Activated CD4-positive, alpha-beta T cell treated with anti-CD3 and anti-CD28 coated beads, Interleukin-2, amount 10 ng/mL, durations not matched to agents 24 days and 14 days (primary cell): ENCODE measurements around the gene LRRC49. TPM values are rescaled to one million over a fixed set of nuclear protein-coding genes. Genes with fewer than 3 reads are reported as not detected.
"Not testable (repeated sequence)": the region's sequence is repeated elsewhere in the genome, so short reads cannot be mapped to it uniquely, and the experiment has no call there.

ENCODE experiments used
- DNase-seq: peaks from one replicate; pipeline ENCODE4 v3.0.0; 2022
- H3K27ac Mint-ChIP-seq: one replicate; pipeline ENCODE4 v1.8.0; 2022; ENCODE audit warnings: mild to moderate bottlenecking, mixed read lengths
- H3K27me3 Mint-ChIP-seq: one replicate; pipeline ENCODE4 v1.8.0; 2022; ENCODE audit warnings: mixed read lengths
- H3K36me3 Mint-ChIP-seq: one replicate; pipeline ENCODE4 v1.8.0; 2022; ENCODE audit warnings: low read depth, mild to moderate bottlenecking, mixed read lengths
- H3K4me1 Mint-ChIP-seq: one replicate; pipeline ENCODE4 v1.8.0; 2021; ENCODE audit warnings: mixed read lengths
- H3K4me3 Mint-ChIP-seq: one replicate; pipeline ENCODE4 v1.8.0; 2022; ENCODE audit warnings: mild to moderate bottlenecking, moderate library complexity, mixed read lengths
- H3K9me3 Mint-ChIP-seq: one replicate; pipeline ENCODE4 v1.8.0; 2021; ENCODE audit warnings: mixed read lengths
- intact Hi-C: fragments of 100-400 bp; cut with micrococcal nuclease; formaldehyde crosslinking; loops from one replicate; pipeline ENCODE4 v1.15.1; 2023
- total RNA-seq: library from RNA; stranded (reverse); gene quantifications from 2 replicates; pipeline ENCODE4 v1.2.3, GENCODE V29; 2022

The LRRC49 gene
- total RNA-seq, 1 donor from 2014 or later = not detected

DNA sequence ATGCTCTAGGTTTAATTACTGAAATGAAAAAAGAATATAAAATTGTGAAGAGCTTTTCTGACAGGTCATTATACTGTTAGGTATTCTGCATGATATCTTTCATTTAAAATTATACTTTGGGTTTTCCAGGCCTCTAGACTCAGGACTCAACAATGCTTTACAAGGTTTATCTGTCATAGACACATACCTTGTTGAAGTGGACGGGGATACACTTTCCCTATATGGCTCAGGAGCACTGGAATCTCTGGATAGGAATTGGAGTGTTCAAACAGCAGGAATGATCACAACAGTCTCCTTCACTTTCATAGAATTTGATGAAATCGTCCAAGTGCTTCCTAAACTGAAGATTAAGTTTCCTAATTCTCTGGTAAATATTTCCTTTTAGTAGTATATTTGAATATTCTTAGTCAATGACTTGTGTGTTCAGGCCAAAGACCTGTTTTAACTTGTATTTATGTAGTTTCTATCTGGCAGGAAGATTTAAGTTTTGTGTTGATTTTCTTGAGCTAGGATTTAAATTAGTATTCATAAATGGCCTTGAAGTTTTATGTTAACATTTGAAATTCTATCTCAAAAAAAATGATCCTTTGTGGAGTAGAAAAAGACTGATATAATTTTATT is 115.7 kb downstream of the LRRC49 start:
- intact Hi-C loops = no loop called here
- DNase-seq = no peak
- H3K36me3 Mint-ChIP-seq = no peaks in the 10 kb centered on the region
- H3K9me3 Mint-ChIP-seq = no peaks in the 10 kb centered on the region
- H3K4me1 Mint-ChIP-seq = no peaks in the 10 kb centered on the region
- H3K4me3 Mint-ChIP-seq = no peak overlapping the region
- peaks cover 25% of the 10 kb centered on the region for H3K27me3 Mint-ChIP-seq
- no peak overlapping the region for H3K27ac Mint-ChIP-seq

GRCh38 chr15:71010472-71010871 is 117.8 kb downstream of the LRRC49 start:
- H3K36me3 Mint-ChIP-seq = no peaks in the 10 kb centered on the region
- H3K27me3 Mint-ChIP-seq = peaks cover 26% of the 10 kb centered on the region
- H3K27ac Mint-ChIP-seq = no peak overlapping the region
- intact Hi-C loops = no loop called here
- H3K9me3 Mint-ChIP-seq = no peaks in the 10 kb centered on the region
- H3K4me3 Mint-ChIP-seq = no peak overlapping the region
- H3K4me1 Mint-ChIP-seq = no peaks in the 10 kb centered on the region
- no peak for DNase-seq

- DNase-seq = no peak
- H3K27ac Mint-ChIP-seq = no peak overlapping the region
- no peaks in the 10 kb centered on the region for H3K36me3 Mint-ChIP-seq
- H3K4me3 Mint-ChIP-seq = no peak overlapping the region
- intact Hi-C loops = no loop called here
- no peaks in the 10 kb centered on the region for H3K4me1 Mint-ChIP-seq
- peaks cover 26% of the 10 kb centered on the region for H3K27me3 Mint-ChIP-seq
- H3K9me3 Mint-ChIP-seq = no peaks in the 10 kb centered on the region
Observed at GRCh38 chr15:71010997-71011396, 118.4 kb downstream of the LRRC49 start.

DNA sequence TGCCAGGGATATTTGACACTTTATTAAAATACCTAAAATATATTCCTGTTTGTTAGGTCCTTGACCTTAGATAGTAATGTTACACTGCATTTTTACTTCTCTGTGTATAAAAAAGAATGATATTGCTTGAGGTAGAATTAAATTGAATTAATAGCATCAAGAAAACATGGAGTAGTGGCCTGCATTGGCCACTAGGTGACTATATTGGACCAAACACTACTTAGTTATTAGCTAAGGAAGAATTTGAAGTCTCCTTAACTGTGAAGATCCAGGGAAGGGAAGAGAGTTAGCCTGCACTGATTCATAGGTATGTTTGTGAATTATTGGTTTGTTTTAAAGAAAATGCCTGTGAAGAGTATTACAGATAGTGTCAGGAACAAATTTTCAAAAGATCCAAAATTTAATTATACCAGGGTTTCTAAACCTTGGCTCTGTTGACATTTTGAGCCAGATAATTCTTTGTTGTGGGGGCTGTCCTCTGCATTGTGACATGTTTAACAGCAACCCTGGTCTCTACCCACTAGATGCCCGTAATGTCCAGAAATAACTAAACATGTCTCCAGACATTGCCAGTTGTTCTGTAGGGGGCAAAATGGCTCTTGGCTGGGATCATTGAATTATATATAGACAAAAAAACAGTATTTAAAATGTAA is 119.0 kb downstream of the LRRC49 start:
- Mint-ChIP-seq H3K27me3 (peaks cover 23% of the 10 kb centered on the region), H3K27ac (no peak overlapping the region), H3K4me3 (no peak overlapping the region), H3K36me3 (no peaks in the 10 kb centered on the region), H3K9me3 (no peaks in the 10 kb centered on the region), H3K4me1 (no peaks in the 10 kb centered on the region)
- intact Hi-C loops = no loop called here
- no peak for DNase-seq

DNA sequence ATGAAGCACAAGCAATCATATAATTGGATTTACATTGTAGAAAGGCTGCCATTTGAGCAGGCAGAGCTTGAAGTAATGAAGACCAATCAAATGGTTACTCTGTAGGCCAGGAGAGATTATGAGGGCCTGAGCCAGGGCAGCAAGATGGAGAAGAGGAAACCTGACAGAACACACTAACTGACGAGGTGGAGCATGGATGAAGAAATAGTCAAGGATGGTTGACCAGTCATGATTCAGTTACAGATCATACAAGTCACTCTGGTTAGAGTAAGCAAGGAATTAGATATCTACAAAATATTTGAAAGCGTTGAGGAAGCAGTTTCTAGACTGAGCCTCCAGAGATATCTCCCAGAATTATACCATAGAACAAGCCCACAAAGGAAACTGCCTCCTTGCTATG is 120.8 kb downstream of the LRRC49 start:
- no peak overlapping the region for H3K4me3 Mint-ChIP-seq
- H3K9me3 Mint-ChIP-seq = no peaks in the 10 kb centered on the region
- H3K4me1 Mint-ChIP-seq = no peaks in the 10 kb centered on the region
- no peak overlapping the region for H3K27ac Mint-ChIP-seq
- no peaks in the 10 kb centered on the region for H3K36me3 Mint-ChIP-seq
- H3K27me3 Mint-ChIP-seq = peaks cover 16% of the 10 kb centered on the region
- intact Hi-C loops = no loop called here
- no peak for DNase-seq

DNA sequence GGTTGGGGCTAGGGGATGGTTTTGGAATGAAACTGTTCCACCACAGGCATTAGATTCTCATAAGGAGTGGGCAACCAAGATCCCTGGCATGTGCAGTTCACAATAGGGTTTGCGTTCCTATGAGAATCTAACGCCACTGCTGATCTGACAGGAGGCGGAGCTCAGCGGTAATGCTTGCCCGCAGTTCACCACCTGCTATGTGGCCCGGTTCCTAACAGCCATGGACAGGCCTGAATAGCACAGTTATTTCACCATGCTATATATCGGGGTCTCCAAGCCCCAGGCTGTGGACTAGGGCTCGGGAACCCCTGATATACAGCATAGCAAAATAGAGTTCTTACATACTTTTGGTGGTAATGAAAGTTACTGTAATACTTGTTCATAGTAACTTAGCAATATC is 122.7 kb downstream of the LRRC49 start:
- DNase-seq = no peak
- H3K4me1 Mint-ChIP-seq = no peaks in the 10 kb centered on the region
- H3K4me3 Mint-ChIP-seq = no peak overlapping the region
- H3K27me3 Mint-ChIP-seq = peaks cover 11% of the 10 kb centered on the region
- no peaks in the 10 kb centered on the region for H3K36me3 Mint-ChIP-seq
- intact Hi-C loops = no loop called here
- no peak overlapping the region for H3K27ac Mint-ChIP-seq
- no peaks in the 10 kb centered on the region for H3K9me3 Mint-ChIP-seq

DNA sequence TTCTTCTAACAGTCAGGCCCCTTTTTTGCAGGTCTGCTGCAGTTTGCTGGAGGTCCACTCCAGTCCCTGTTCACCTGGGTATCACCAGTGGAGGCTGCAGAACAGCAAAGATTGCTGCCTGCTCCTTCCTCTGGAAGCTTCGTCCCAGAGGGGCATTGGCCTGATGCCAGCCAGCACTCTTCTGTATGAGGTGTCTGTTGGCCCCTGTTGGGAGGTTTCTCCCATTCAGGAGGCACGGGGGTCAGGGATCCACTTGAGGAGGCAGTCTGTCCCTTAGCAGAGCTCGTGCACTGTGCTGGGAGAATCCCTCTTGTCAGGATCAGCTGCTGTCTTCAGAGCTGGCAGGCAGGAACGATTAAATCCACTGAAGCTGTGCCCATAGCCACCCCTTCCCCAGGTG is 138.6 kb downstream of the LRRC49 start:
- H3K9me3 Mint-ChIP-seq, H3K4me3 Mint-ChIP-seq, H3K4me1 Mint-ChIP-seq, H3K36me3 Mint-ChIP-seq, H3K27me3 Mint-ChIP-seq, intact Hi-C loops, DNase-seq, H3K27ac Mint-ChIP-seq: not testable (repeated sequence)

- H3K4me3 Mint-ChIP-seq, H3K27me3 Mint-ChIP-seq, H3K36me3 Mint-ChIP-seq, DNase-seq, H3K4me1 Mint-ChIP-seq, intact Hi-C loops, H3K27ac Mint-ChIP-seq, H3K9me3 Mint-ChIP-seq: not testable (repeated sequence)
Observed at GRCh38 chr15:71035478-71035877, 142.9 kb downstream of the LRRC49 start.

- intact Hi-C loops = no loop called here
- Mint-ChIP-seq H3K4me1 (no peaks in the 10 kb centered on the region), H3K9me3 (no peaks in the 10 kb centered on the region), H3K27me3 (peaks cover 3% of the 10 kb centered on the region), H3K27ac (no peak overlapping the region), H3K36me3 (no peaks in the 10 kb centered on the region), H3K4me3 (no peak overlapping the region)
- DNase-seq = no peak
Observed at GRCh38 chr15:71042356-71042922, 149.8 kb downstream of the LRRC49 start.

DNA sequence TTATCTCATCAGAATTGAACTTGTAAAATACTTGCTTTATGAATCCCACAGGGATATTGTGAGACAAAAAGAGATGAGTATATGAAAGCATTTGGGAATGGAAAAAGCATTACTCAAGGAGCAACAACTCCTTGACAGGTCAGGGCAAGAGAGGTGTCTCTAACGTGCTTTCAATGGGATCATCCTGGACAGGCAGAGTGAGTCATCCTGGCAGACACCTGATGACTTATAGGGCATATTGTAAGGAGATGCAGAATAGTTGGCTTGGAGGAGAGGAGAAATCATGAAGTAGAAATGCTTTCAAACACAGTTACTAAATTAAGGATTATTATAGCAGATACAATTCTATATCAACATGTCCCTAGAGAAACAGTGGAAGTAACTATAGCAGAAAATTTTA is 150.7 kb downstream of the LRRC49 start:
- no peak overlapping the region for H3K27ac Mint-ChIP-seq
- intact Hi-C loops = no loop called here
- DNase-seq = no peak
- no peak overlapping the region for H3K4me3 Mint-ChIP-seq
- H3K36me3 Mint-ChIP-seq = no peaks in the 10 kb centered on the region
- H3K27me3 Mint-ChIP-seq = peaks cover 3% of the 10 kb centered on the region
- no peaks in the 10 kb centered on the region for H3K9me3 Mint-ChIP-seq
- no peaks in the 10 kb centered on the region for H3K4me1 Mint-ChIP-seq

GRCh38 chr15:71044006-71044405 is 151.4 kb downstream of the LRRC49 start:
- Mint-ChIP-seq H3K4me3 (no peak overlapping the region), H3K36me3 (no peaks in the 10 kb centered on the region), H3K27me3 (peaks cover 2% of the 10 kb centered on the region), H3K27ac (no peak overlapping the region), H3K4me1 (no peaks in the 10 kb centered on the region), H3K9me3 (no peaks in the 10 kb centered on the region)
- no peak for DNase-seq
- intact Hi-C loops = no loop called here

DNA sequence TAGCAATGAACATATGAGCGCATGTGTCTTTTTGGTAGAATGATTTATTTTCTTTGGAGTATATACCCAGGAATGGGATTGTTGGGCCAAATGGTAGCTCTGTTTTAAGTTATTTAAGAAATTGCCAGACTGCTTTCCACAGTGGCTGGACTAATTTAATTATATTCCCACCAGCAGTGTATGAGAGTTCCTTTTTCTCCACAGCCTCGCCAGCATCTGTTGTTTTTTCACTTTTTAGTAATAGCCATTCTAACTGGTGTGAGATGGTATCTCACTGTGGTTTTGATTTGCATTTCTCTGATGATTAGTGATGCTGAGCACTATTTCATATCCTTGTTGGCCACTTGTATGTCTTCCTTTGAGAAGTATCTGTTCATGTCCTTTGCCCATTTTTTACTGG is 153.5 kb downstream of the LRRC49 start:
- intact Hi-C loops, DNase-seq, H3K36me3 Mint-ChIP-seq, H3K4me3 Mint-ChIP-seq, H3K4me1 Mint-ChIP-seq, H3K9me3 Mint-ChIP-seq, H3K27me3 Mint-ChIP-seq, H3K27ac Mint-ChIP-seq: not testable (repeated sequence)

DNA sequence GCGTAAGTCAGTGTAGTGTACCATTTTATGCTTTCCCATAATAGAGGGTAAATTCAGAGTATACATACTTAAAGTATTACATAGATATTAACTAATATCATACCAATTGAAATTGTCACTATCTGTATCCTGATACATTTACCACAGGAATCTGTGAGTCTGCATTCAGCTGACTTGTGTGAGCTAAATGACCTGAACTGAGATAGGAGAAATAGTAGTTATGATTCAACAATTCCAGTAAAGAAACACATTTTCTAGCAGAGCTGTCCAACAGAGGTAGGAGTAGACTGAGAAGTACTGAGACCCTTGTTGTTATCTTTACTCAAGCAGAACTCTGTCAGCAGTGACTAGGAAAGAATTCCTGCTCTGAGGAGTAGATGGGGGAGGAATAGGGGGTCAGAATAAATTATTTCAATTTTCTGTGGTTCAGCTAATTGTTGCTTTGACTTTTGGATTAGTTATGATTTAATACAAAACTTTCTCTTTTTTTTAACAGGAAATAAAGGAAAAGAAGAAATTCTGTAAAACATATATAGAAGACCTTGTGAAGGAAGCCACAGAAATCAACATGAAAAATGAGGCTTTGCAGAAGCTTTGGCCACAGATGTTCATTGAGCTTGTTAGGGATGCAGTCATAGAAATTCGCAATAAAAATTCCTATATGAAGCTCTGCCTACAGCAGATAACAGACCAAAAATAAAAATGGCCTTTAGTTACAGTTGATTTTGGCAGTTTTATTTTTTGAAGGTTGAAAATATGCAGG is 156.5 kb downstream of the LRRC49 start:
- intact Hi-C loops = no loop called here
- Mint-ChIP-seq H3K4me1 (no peaks in the 10 kb centered on the region), H3K27me3 (no peaks in the 10 kb centered on the region), H3K9me3 (no peaks in the 10 kb centered on the region), H3K4me3 (no peak overlapping the region), H3K27ac (no peak overlapping the region), H3K36me3 (no peaks in the 10 kb centered on the region)
- DNase-seq = no peak

DNA sequence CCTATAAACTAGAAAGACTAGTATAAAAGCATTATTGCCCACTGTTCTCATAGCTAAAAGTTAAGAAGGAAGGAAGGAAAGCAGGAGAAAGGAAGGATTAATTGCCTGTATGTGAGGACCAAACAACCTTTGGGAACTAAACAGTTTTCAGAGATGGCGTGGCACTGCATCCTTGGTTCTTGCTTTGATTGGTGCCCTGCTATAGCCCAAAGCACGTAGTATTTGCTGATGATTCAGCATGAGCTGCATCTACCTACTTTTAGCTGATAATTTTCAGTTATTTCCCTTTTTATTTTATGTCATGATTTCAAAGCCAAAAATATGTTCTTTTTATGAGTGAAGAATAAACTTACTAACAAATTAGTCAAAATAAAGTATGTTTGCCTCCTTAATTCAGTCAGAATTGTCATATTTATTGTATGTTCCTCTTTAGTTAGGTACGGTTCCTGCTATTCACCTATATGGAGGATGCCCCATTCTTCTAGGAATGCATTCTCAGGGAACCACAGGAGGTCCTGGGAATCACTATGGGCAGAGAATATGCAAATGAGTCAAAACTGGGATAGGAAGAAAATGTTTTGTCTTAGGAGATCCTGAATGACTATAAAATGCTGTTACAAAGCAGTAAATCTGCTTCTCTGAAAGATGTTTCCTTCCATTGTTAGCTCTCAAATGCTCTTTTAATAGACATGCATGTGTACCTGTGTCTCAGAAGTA is 157.2 kb downstream of the LRRC49 start:
- Mint-ChIP-seq H3K4me3 (no peak overlapping the region), H3K27ac (no peak overlapping the region), H3K36me3 (no peaks in the 10 kb centered on the region), H3K9me3 (no peaks in the 10 kb centered on the region), H3K27me3 (peaks cover 3% of the 10 kb centered on the region), H3K4me1 (no peaks in the 10 kb centered on the region)
- intact Hi-C loops = no loop called here
- no peak for DNase-seq
